ENCODE data around the gene SATB1.
"Not testable (repeated sequence)": the region's sequence is repeated elsewhere in the genome, so short reads cannot be mapped to it uniquely, and the experiment has no call there.

The SATB1 gene

DNA sequence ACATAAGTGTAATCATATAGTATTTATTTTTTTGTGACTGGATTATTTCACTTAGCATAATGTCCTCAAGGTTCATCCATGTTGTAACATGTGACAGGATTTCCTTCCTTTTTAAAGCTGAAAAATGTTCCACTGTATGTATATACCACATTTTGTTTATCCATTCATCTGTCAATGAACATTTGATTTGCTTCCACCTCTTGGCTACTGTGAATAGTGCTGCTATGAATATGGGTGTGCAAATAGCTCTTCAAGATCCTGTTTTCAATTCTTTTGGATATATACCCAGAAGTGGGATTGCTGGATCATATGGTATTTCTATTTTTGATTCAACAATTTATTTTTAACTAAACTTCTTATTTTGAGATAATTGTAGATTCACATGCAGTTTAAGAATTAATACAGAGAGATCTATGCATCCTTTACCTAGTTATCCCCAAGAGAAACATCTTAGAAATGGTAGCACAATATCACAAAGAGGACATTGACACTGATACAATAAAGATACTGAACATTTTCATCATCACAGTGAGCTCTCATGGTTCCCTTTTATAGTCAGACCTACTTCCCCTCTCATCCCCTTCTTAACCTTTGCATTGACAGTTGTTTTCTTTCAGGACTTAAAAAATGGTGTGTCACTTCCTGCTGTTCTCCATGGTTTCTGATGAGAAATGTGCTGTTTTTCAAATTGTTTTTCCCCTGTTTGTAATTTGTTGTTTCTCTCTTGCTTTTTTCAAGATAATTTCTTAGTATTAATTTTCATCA, 90.1 kb downstream of the SATB1 start:
- DNase-seq, result no peak
- intact Hi-C loops (cut with DNase I), result no loop called here

- intact Hi-C loops (cut with DNase I); DNase-seq: not testable (repeated sequence)
Observed at GRCh38 chr3:18330772-18331441, 94.2 kb downstream of the SATB1 start.

GRCh38 chr3:18308096-18308650, 117.0 kb downstream of the SATB1 start:
- intact Hi-C loops (cut with DNase I), result no loop called here
- no peak for DNase-seq

DNA sequence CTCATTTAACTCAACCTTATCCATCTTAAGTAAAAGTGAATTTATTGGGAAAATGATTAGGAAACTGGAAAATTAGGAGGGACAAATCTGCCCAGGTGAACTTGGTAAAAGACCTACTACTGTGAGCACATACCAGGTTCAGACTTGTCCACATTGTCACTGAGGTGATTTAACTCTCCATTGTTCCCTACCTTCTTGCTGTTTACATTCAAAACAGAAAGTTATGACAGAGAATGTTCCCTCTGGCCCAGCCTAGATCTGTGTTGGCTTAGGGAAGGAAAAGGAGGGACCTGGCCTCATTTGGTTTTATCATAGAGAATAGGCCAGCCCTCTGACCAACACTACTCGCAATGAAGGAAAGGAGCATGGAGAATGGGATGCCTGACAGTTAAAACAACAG, 117.6 kb downstream of the SATB1 start:
- intact Hi-C loops (cut with DNase I), result no loop called here
- DNase-seq, result no peak

GRCh38 chr3:18302517-18302916, 122.6 kb downstream of the SATB1 start:
- DNase-seq, result no peak
- intact Hi-C loops (cut with DNase I), result no loop called here

- no peak for DNase-seq
Observed at GRCh38 chr3:18301781-18302180, 123.4 kb downstream of the SATB1 start.

DNA sequence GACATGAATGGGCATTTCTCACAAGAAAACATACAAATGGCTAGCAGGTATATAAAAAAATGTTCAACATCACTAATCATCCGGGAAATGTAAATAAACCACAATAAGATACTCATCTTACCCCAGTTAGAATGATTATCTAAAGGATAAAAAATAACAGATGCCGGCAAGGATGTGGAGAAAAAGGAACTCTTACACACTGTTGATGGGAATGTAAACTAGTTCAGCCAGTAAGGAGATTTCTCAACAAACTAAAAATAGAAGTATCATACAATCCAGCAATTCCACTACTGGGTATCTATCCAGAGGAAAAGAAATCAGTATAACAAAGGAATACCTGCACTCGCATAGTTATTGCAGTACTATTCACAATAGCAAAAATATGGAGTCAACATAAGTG, 124.2 kb downstream of the SATB1 start:
- intact Hi-C loops (cut with DNase I), result no loop called here
- DNase-seq, result no peak

More at GRCh38 chr3:18301781-18302180, 123.4 kb downstream of the SATB1 start:
- intact Hi-C loops (cut with DNase I), result no loop called here

DNA sequence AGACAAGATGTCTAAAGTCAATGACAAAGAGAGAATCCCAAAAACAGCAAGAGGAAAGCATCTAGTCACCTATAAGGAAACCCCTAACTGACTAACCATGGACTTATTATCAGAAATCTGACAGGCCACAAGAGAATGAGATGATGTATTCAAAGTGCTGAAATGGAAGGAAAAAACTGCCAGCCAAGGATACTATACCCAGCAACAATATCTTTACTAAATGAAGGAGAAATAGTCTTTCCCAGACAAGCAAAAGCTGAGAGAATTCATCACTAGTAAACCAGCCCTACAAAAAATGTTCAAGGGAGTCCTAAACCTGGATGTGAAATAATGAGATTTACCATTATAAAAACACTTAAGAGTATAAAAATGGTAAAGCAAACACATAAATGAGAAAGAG, 128.0 kb downstream of the SATB1 start:
- DNase-seq, result no peak
- intact Hi-C loops (cut with DNase I), result no loop called here
